ENCODE results near the gene KCNG1.
"Not testable (repeated sequence)": the region's sequence is repeated elsewhere in the genome, so short reads cannot be mapped to it uniquely, and the experiment has no call there.

KCNG1 gene, protein sequence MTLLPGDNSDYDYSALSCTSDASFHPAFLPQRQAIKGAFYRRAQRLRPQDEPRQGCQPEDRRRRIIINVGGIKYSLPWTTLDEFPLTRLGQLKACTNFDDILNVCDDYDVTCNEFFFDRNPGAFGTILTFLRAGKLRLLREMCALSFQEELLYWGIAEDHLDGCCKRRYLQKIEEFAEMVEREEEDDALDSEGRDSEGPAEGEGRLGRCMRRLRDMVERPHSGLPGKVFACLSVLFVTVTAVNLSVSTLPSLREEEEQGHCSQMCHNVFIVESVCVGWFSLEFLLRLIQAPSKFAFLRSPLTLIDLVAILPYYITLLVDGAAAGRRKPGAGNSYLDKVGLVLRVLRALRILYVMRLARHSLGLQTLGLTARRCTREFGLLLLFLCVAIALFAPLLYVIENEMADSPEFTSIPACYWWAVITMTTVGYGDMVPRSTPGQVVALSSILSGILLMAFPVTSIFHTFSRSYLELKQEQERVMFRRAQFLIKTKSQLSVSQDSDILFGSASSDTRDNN

DNA sequence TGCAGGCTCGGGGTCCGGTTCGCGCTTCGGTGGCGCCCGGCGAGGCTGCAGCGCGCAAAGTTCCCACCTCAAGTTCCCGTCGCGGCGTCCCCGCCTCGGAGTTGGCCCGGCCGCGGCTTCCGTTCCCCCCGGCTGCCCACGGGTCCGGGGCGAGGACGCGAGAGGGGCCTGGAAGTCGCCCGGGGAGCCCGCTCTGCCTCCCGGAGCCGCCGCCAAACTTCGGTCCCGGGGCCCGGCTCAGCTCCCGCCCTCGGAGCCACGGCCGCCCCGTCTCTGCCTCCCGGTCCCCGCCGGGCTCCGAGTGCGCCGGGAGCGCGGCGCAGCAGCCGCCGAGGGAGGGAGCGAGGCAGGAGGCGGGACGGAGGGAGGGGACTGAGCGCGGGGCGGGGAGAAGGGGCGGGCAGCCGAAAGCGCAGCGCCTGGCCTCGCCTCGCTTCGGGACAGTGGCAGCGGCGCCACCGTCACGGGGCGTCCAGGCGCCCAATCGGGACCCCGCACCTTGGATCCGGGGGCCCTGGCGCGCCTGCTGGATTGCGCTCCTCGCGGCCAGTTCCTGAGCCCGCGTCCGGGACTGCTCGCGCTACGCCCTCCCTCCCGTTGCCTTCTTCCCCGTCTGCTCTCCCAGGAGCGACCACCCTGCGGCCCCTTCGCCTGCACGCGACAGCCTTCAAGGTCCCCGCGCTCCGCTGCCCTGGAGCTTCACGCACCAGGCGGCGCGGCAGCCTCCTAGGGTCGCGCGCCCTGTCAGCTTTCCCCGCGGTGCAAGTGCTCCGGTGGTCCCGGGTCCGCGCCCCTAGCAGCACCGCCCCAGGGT lies at the start of gene KCNG1:
TSS of gene KCNG1 (minus strand) at position 305 of the 814 bp plus-strand sequence. CDS start 12,769 bp downstream, outside the sequence.
- peak within 1 kb of the TSS; percentile 30; the same call in 1 of the 2 replicates for H3K4me3 ChIP-seq (ENCODE audit: low read length)
- no peak for TF ChIP-seq ZNF274 (IDR thresholded peaks at IDR 0.05; ENCODE audit: low read depth, low read length)

DNA sequence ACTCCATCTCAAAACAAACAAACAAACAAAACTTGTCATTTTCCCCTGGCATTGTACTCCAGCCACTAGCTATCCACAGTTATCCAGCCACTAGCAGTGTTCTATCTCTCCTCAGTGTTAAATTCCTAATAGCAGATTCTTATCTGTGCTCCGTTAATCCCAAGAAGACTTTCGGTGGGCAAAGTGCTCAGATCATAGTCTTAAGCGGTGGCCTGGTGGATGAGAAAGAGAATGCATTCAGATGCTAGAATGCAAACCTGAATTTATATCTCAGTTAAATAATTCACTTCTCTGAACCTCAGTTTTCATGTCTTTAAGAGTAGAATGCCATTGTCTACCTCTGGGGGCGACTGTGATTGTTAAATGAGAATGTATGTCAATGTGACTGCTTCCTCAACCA lies 47.7 kb upstream of the KCNG1 start:
- TF ChIP-seq ZNF274 (IDR thresholded peaks at IDR 0.05; ENCODE audit: low read depth, low read length), result no peak

DNA sequence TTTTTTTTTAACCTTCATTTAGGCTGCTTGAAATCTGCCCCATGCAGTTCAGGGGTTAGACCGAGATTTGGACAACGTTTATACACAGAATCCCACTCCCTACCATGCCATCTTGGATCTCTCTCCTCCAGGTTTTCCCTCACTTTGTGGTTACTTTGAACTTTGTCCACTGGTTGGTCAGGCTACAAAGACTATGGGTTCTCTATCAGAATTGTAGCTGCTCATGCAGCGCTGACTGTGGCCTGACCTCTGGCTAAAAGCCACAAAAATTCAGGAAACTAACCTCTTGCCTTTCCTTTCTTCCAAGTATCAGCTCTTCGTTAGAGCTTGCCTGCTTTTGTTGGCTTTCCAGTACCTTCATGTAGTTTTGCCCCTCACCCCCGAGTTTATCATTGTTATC lies 44.9 kb upstream of the KCNG1 start:
- H3K4me3 ChIP-seq (ENCODE audit: low read length), result no peak overlapping the region
- TF ChIP-seq ZNF274 (IDR thresholded peaks at IDR 0.05; ENCODE audit: low read depth, low read length), result no peak

More for the DNA sequence above, 47.7 kb upstream of the KCNG1 start:
- H3K4me3 ChIP-seq (ENCODE audit: low read length), result no peak overlapping the region

DNA sequence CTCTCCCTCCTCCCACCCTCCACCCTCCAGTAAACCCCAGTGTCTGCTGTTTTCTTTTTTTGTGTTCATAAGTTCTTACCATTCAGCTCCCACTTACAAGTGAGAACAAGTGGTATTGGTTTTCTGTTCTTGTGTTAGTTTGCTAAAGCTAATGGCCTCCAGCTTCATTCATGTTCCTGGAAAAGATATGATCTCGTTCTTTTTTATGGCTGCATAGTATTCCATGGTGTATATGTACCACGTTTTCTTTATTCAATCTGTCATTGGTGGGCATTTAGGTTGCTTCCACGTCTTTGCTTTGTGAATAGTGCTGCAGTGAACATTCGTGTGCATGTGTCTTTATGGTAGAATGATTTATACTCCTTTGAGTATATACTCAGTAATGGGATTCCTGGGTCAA lies 42.7 kb upstream of the KCNG1 start:
- H3K4me3 ChIP-seq (ENCODE audit: low read length), result no peak overlapping the region
- TF ChIP-seq ZNF274 (IDR thresholded peaks at IDR 0.05; ENCODE audit: low read depth, low read length), result no peak

DNA sequence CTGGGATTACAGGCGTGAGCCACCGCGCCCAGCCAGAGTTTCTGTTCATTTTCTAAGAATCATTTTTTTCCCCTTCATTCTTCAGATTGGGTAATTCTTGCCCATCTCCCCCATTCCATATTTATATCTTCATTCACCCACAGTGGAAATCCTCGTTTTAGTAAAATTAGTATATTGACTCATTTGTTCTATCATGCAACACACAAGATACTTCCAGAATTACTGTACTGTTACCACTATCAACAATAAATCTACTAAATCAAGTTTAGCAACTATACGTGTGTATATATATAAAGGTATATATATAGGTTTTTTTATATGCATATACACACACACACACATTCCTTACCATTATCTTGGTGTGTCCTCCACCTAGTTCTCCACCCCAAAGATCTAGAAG lies 41.2 kb upstream of the KCNG1 start:
- no peak for TF ChIP-seq ZNF274 (IDR thresholded peaks at IDR 0.05; ENCODE audit: low read depth, low read length)
- H3K4me3 ChIP-seq (ENCODE audit: low read length), result no peak overlapping the region

DNA sequence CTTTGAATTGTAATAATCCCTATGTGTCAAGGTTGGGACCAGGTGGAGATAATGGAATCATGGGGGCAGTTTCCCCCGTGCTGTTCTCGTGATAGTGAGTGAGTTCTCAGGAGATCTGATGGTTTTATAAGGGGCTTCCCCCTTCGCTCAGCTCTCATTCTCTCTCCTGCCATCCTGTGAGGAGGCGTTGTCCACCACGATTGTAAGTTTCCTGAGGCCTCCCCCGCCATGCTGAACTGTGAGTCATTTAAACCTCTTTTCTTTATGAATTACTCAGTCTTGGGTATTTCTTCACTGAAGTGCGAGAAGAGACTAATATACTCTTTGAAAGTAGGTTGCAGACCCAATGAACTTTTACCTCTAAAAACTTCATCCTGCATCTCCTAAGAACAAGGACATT lies 39.2 kb upstream of the KCNG1 start:
- H3K4me3 ChIP-seq (ENCODE audit: low read length), result no peak overlapping the region
- no peak for TF ChIP-seq ZNF274 (IDR thresholded peaks at IDR 0.05; ENCODE audit: low read depth, low read length)

DNA sequence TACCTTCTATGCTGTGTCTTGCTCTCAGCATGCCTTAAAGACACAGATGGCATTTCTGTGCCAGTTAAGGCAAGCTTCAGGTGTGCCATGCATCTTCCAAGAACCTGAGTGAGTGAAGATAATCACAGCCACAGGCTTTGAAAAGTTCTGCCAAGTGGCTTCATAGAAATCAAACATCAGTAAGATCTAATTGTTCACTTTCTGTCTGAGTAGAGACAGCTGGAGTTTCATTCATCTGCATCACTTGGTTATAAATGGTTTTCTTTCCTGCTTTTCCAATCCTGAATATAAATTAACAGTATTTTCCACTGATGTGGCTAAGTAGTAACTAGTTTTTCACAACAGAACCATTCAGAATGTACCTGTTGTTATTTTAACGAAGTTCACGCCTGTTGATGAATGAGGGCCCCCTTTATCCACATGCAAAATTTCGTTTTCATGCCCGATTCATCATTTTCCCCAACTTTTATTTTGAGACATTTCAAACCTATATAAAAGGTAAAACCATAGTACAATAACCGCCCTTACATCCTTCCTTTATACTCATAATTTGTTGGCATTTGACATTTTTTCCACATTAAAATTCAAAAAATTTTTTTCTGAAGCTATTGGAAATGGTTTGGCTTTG lies 38.6 kb upstream of the KCNG1 start:
- TF ChIP-seq ZNF274 (IDR thresholded peaks at IDR 0.05; ENCODE audit: low read depth, low read length), result no peak
- no peak overlapping the region for H3K4me3 ChIP-seq (ENCODE audit: low read length)

DNA sequence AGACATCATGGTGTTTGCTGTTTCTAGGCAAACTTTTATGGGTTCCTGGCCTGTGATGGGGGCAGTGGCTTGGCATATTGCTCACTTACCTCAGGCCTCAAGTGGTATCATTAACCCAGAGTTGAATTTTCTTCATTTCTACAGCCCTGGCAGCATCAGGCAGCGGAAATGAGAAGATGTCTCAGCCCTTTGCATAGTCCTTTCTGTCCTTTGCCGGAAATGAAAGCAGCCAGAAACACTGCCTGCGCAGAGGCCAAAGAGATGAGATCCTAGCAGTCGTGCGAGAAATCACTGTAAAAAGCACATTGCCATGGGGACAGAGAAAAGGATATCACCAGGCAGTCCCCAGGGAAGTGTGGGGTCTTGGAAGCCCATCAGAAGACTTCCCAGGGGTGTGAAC lies 37.4 kb upstream of the KCNG1 start:
- no peak for TF ChIP-seq ZNF274 (IDR thresholded peaks at IDR 0.05; ENCODE audit: low read depth, low read length)

DNA sequence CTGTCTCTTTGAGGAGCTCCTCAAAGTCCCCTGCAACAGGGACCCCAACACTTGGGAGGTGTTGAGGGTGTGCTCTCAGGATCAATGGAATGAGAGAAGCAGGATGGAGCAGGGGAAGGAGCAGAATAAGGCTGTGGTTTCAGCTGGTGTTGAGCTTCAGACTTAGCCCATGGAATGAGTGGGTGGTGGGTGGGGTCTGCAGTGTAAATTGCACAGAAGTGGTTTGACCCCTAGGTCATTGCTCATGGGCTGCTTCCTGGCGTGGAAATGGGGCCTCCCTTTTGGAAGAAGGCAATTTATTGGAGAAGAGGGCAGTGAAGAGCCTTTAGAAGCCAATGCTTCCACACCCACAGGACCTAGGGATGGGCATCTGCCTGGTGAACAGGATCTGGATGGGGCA lies 37.0 kb upstream of the KCNG1 start:
- no peak for TF ChIP-seq ZNF274 (IDR thresholded peaks at IDR 0.05; ENCODE audit: low read depth, low read length)
- no peak overlapping the region for H3K4me3 ChIP-seq (ENCODE audit: low read length)

More for the DNA sequence above, 37.4 kb upstream of the KCNG1 start:
- H3K4me3 ChIP-seq (ENCODE audit: low read length), result no peak overlapping the region

DNA sequence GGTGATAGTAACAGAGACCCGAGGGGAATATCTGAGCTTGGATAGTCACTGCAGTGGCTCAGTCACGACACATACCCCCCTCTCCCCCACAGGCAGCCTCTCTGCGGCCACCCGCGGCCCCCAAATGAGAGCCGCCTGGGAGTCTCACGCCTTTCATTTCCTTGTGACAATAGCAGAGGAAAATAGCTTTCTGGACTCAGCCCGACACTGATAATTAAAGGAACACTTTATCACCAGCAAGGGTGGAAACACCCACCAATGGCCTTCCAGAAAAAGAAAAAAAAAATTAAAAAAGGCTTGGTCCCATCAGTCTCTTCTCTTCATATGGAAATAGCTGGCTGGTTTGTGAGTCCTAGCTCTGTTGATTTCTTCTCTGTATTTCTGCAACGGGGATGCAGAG lies 35.1 kb upstream of the KCNG1 start:
- TF ChIP-seq ZNF274 (IDR thresholded peaks at IDR 0.05; ENCODE audit: low read depth, low read length), result no peak
- H3K4me3 ChIP-seq (ENCODE audit: low read length), result no peak overlapping the region

DNA sequence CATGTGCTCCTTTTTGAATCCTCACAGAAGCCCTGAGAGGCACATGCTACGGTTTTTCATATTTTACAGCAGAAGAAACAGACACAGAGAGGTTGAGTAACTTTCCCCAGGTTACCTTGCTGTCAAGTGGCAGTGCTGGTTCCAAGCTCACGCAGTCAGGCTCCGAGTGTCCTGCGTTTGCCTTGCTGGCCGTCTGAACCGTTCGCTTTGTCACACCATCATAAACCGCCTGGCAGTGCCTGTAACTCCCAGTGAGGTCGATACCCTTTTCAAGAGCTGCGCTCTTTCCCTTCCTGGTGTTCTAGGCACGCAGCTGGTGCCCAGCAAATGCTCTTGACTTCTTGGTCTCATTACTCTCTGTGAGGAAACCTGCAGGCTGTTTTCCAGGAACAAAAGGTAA lies 31.3 kb upstream of the KCNG1 start:
- TF ChIP-seq ZNF274 (IDR thresholded peaks at IDR 0.05; ENCODE audit: low read depth, low read length), result no peak

DNA sequence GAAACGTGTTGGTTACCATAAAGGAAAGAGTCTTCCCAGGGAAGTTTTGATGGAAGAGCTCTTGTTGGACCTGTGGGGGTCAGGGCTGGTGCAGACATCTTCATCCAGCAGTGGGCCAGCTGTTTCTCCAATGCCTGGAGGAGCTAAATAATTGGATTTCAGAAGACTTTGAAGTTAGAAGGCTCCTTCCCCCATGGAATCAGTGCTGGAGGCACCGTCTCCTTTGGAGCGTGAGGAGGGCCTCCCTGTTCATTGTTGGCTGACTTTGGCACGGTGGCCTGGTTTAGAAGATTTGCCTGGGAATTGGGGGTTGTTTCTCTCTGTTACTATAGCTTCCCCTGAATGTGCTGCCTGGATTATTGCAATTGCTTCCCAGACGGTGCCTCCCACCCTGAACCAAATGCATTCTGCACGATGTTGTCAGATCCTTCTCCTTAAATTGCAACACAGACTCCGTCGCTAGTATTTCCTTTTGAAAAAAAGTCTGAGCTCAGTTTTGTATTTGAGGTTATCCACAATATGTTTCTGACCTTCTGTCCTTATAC lies 27.7 kb upstream of the KCNG1 start:
- TF ChIP-seq ZNF274 (IDR thresholded peaks at IDR 0.05; ENCODE audit: low read depth, low read length), result no peak
- H3K4me3 ChIP-seq (ENCODE audit: low read length), result no peak overlapping the region

More for the DNA sequence above, 31.3 kb upstream of the KCNG1 start:
- no peak overlapping the region for H3K4me3 ChIP-seq (ENCODE audit: low read length)

DNA sequence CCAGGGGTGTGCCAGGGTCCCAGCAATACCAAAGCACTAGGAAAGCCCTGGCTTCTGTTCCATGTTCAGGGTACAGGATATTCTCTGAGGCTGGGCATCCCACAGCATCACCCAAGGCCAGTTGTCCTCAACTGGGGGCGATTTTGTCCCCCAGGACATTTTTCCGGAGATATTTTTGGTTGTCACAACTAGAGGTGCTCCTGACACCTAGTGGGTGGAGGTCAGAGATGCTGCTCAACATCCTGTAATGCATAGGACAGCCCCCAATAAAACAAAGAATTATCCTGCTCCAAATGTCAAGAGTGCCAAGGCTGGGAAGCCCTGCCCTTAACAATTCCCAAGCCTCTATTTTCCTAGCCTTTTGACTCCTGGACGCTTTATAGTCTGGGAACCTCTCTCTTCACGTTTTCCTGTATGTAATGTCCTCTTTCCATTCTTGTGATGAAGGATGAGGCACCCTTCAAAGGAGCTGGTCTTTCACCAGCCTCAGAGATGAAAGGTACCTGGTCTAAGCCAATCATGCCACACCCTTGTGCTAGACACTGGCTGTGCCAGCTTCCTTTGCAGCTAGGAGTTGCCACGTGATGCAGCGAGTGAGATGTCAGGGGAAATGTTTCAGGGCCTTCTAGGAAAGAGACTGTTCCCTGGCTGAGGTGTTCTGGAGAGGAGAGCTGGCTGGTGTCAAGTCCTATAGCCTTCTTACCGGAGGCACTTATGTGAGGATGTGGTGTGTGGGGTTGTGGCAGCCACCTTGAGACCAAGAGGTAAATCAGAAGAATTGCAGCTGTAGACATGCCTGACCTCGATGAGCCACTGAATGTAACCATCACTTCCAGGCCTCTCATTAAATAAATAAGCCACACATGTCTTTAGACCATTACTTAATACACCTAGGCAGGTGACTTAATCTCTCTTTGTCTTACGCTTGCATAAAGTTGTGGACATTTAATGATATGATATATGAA lies 23.4 kb upstream of the KCNG1 start:
- no peak for TF ChIP-seq ZNF274 (IDR thresholded peaks at IDR 0.05; ENCODE audit: low read depth, low read length)

DNA sequence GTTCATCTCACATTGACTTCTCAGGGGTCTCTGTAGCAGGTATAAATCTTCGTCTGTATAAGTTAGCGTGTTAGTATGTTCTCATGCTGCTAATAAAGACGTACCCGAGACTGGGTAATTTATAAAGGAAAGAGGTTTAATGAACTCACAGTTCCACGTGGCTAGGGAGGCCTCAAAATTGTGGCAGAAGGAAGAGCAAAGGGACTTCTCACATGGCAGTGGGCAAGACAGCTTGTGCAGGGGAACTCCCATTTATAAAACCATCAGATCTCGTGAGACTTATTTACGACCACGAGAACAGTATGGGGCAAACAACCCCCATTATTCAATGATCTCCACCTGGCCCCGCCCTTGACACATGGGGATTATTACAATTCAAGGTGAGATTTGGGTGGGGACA lies 22.6 kb upstream of the KCNG1 start:
- H3K4me3 ChIP-seq (ENCODE audit: low read length), result not testable (repeated sequence)

More for the DNA sequence above, 23.4 kb upstream of the KCNG1 start:
- no peak overlapping the region for H3K4me3 ChIP-seq (ENCODE audit: low read length)

All from GM08714 (cell line).